ENCODE measurements around the gene SOX2.

GRCh38 chr3:181698263-181698954 is 13.3 kb upstream of the SOX2 start:
- TF ChIP-seq CTCF (IDR thresholded peaks at IDR 0.05; ENCODE audit: low read depth, low read length): no peak
- no peak for TF ChIP-seq EZH2phosphoT487 (IDR thresholded peaks at IDR 0.05; ENCODE audit: low read depth)

All from OCI-LY3 (cell line).